ENCODE data around the gene AHNAK2. TPM values are rescaled to one million over a fixed set of nuclear protein-coding genes. Genes with fewer than 3 reads are reported as not detected.

Gene AHNAK2
- total RNA-seq, 2 donors from 2014 or later = 3.6 to 5.2 TPM

- no peaks in the 10 kb centered on the region for H3K36me3 ChIP-seq (replicated peaks in 1 of 2; ENCODE audit: insufficient read depth in 1 of 2, low read depth in 2 of 2)
- H3K9me3 ChIP-seq = no peaks in the 10 kb centered on the region
- intact Hi-C loops (cut with DNase I) = no loop called here
- no peak overlapping the region for H3K27ac ChIP-seq
- DNase-seq = peak in 3 of 4 donors; percentile 18 to 23 (median 20)
- no peaks in the 10 kb centered on the region for H3K27me3 ChIP-seq
- no peak for TF ChIP-seq POLR2A (IDR thresholded peaks at IDR 0.05)
- TF ChIP-seq CTCF (IDR thresholded peaks at IDR 0.05) = no peak
- H3K4me3 ChIP-seq = no peak overlapping the region
- peaks cover 32% of the 10 kb centered on the region for H3K4me1 ChIP-seq
- WGBS, 2 donors = 77 to 90% methylated on average over 8 to 36 of the region's 37 CpGs
- ATAC-seq = no peak
These were observed 80.6 kb downstream of the AHNAK2 start for GRCh38 chr14:104897330-104898194.

DNA sequence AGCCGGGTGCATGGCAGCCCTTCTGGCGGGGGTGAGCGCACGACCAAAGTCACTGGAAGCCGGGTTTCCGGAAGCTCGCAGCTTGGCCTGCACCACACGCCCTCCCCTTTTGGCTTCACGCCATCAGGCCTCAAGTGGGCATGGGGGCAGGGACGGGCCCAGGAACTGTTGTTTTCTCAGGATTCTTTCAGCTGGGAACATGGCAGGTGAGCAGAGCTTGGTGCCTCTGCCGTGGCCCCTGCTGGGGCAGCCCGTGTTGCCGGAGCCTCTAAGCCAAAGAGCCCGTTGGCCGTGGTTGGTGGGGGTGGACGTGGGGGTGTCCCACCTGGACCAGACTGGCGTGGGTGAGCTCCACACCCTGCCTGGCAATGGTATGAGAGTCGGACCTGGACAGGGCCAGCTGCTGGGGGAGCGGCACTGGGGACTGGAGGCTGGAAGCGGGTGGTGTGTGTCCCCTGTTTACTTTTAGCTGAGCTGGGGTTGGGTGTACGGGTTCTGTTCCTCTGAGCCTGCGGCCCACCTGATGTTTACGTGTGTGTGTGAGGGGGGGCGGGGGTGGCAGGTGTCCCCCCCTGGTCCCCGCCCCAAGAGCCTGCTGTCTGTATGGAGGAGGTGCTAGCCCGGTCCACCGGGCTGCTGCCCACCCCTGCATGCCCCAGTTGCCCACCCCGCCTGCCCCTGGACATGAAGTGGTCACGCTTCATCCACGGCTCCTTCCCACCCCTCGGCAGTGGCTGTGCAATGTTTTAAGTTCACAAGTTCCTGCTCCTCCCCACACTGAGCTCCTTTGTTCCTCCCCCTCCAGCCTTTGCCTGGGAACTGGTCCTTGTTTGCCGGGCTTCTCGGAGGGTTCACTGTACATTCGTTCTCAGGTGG, 82.2 kb downstream of the AHNAK2 start:
- H3K27me3 ChIP-seq = no peaks in the 10 kb centered on the region
- H3K4me1 ChIP-seq = peaks cover 32% of the 10 kb centered on the region
- ATAC-seq (peak; percentile 62), DNase-seq (peak; percentile 85 to 93 (median 92))
- intact Hi-C loops (cut with DNase I) = no loop called here
- peak overlapping the region; percentile 50 to 91 (median 82) for H3K27ac ChIP-seq
- TF ChIP-seq POLR2A (IDR thresholded peaks at IDR 0.05) (peak in 2 of 3 donors; percentile 39 to 56), CTCF (IDR thresholded peaks at IDR 0.05) (no peak)
- WGBS, 2 donors = 20 to 22% methylated on average over 7 to 34 of the region's 34 CpGs
- H3K4me3 ChIP-seq = no peak overlapping the region
- no peaks in the 10 kb centered on the region for H3K36me3 ChIP-seq (replicated peaks in 1 of 2; ENCODE audit: insufficient read depth in 1 of 2, low read depth in 2 of 2)
- no peaks in the 10 kb centered on the region for H3K9me3 ChIP-seq

DNA sequence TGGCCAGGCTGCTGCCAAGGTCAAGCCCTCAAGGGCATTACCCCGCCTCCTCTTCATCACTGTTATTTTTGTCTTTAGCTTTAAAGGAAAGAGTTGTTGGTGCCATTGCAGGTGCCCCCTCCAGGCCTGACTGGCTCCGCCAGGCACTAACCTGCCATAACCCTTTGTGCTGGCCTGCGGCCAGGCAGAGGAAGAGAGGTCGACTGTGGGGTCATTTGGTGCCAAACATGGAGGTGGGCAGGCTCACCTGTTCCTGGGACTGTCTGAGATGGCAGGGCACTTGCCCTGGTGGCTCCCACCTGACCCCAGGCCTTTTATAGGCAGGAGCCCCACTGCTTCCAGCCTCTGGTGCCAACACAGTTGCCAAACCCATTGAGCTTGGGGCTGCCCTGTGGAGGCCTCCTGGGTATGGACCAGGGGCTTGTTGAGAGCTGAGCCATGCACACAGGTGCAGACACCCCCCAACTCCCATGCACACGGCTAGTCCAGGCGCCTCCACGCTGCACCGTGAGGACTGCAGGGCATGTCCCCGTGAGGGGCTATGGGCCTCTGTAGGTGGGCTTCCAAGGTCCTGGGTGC, 82.9 kb downstream of the AHNAK2 start:
- H3K9me3 ChIP-seq = no peaks in the 10 kb centered on the region
- DNase-seq (peak; percentile 21 to 40 (median 32)), ATAC-seq (no peak)
- WGBS, 2 donors = 32 to 53% methylated on average over 2 to 9 of the region's 9 CpGs
- intact Hi-C loops (cut with DNase I) = no loop called here
- no peaks in the 10 kb centered on the region for H3K27me3 ChIP-seq
- TF ChIP-seq POLR2A (IDR thresholded peaks at IDR 0.05) = no peak
- no peak for TF ChIP-seq CTCF (IDR thresholded peaks at IDR 0.05)
- H3K27ac ChIP-seq = peak overlapping the region; percentile 50 to 91 (median 82)
- no peak overlapping the region for H3K4me3 ChIP-seq
- peaks cover 32% of the 10 kb centered on the region for H3K4me1 ChIP-seq
- H3K36me3 ChIP-seq (replicated peaks in 1 of 2; ENCODE audit: insufficient read depth in 1 of 2, low read depth in 2 of 2) = no peaks in the 10 kb centered on the region

DNA sequence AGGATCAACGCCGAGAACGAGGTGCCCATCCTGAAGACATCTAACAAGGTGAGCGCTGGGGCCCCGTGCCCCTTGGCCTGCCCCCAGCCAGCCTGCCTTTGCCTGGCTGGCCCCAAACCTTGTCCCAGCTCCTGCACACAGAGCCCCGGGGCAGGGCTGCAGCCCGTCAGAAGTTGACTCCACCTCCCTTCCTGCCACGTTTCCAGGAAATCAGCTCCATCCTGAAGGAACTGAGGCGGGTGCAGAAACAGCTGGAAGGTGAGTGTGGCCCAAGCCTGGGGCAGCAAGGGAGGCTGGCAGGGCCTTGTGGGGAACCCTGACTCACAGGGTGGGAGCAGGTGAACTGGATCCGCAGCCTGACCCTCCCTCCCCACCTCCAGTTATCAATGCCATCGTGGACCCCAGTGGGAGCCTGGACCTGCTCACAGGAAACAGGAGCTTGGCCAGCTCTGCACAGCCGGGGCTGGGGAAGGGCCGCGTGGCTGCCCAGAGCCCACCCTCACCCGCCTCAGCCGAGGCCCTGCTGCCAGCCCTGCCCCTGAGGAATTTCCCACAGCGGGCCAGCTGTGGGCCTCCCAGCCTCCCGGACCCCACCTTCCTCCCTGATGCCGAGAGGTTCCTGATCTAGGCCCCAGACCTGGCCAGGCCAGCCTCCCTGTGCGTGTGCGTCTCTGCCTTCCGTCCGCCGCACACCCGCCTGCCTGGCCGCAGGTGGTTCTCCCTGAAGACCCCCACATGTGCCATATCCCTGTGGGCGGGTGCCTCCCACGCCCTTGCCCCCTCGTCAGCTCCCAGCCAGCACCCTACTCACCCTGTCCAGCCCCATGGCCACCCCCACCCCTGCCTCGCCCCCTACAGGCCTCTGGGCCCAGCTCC, 83.6 kb downstream of the AHNAK2 start:
- Histone ChIP-seq H3K36me3 (replicated peaks in 1 of 2; ENCODE audit: insufficient read depth in 1 of 2, low read depth in 2 of 2) (no peaks in the 10 kb centered on the region), H3K27me3 (no peaks in the 10 kb centered on the region), H3K4me3 (no peak overlapping the region), H3K4me1 (peaks cover 32% of the 10 kb centered on the region), H3K9me3 (no peaks in the 10 kb centered on the region), H3K27ac (peak overlapping the region in 2 of 4 donors; percentile 77 to 88)
- DNase-seq = peak in 3 of 4 donors; percentile 7 to 19 (median 11)
- no peak for ATAC-seq
- WGBS, 2 donors = 85% methylated on average over 14 to 27 of the region's 30 CpGs
- no peak for TF ChIP-seq POLR2A (IDR thresholded peaks at IDR 0.05)
- TF ChIP-seq CTCF (IDR thresholded peaks at IDR 0.05) = no peak
- intact Hi-C loops (cut with DNase I) = no loop called here

All from body of pancreas (tissue), 4 donors.